Activated naive CD4-positive, alpha-beta T cell (primary cell): ENCODE results near the gene GRXCR2.
"Not testable (repeated sequence)": the region's sequence is repeated elsewhere in the genome, so short reads cannot be mapped to it uniquely, and the experiment has no call there.

Experiments used
- DNase-seq, 4 experiments: peaks; one replicate each; lab custom pipeline; 2025; lab: John Stamatoyannopoulos, UW

GRXCR2 gene

GRCh38 chr5:145887217-145887616, 14.4 kb upstream of the GRXCR2 start:
- no peak for DNase-seq

- DNase-seq = no peak
Measured at GRCh38 chr5:145874765-145875164, 2.0 kb upstream of the GRXCR2 start.

- no peak for DNase-seq
Measured at GRCh38 chr5:145872486-145872885, 328 bp downstream of the GRXCR2 start.

- no peak for DNase-seq
Measured at GRCh38 chr5:145869753-145870152, 3.1 kb downstream of the GRXCR2 start.

- DNase-seq = no peak
Measured at GRCh38 chr5:145867806-145868205, 5.0 kb downstream of the GRXCR2 start.

GRCh38 chr5:145864432-145864831, 8.4 kb downstream of the GRXCR2 start:
- DNase-seq = not testable (repeated sequence)

- no peak for DNase-seq
Measured at GRCh38 chr5:145863003-145863402, 9.8 kb downstream of the GRXCR2 start.

- DNase-seq = no peak
Measured at GRCh38 chr5:145859897-145860296, 12.9 kb downstream of the GRXCR2 start.

GRCh38 chr5:145859453-145859852, 13.4 kb downstream of the GRXCR2 start:
- DNase-seq = no peak

- DNase-seq = no peak
Measured at GRCh38 chr5:145858959-145859358, 13.9 kb downstream of the GRXCR2 start.

- DNase-seq = no peak
Measured at GRCh38 chr5:145856285-145856818, 16.5 kb downstream of the GRXCR2 start.

- DNase-seq = no peak
Measured at GRCh38 chr5:145855763-145856267, 17.0 kb downstream of the GRXCR2 start.

GRCh38 chr5:145854651-145855258, 18.1 kb downstream of the GRXCR2 start:
- DNase-seq = no peak

GRCh38 chr5:145853781-145854376, 18.9 kb downstream of the GRXCR2 start:
- DNase-seq = no peak

- DNase-seq = no peak
Measured at GRCh38 chr5:145852990-145853389, 19.8 kb downstream of the GRXCR2 start.

- DNase-seq = no peak
Measured at GRCh38 chr5:145848854-145849253, 24.0 kb downstream of the GRXCR2 start.

- DNase-seq = no peak
Measured at GRCh38 chr5:145847499-145848497, 25.0 kb downstream of the GRXCR2 start.

- DNase-seq = no peak
Measured at GRCh38 chr5:145846081-145846480, 26.7 kb downstream of the GRXCR2 start.

- DNase-seq = no peak
Measured at GRCh38 chr5:145841299-145841698, 31.5 kb downstream of the GRXCR2 start.

GRCh38 chr5:145840458-145841132, 32.2 kb downstream of the GRXCR2 start:
- no peak for DNase-seq

- DNase-seq = no peak
Measured at GRCh38 chr5:145838276-145838675, 34.5 kb downstream of the GRXCR2 start.

- DNase-seq = not testable (repeated sequence)
Measured at GRCh38 chr5:145836241-145836640, 36.6 kb downstream of the GRXCR2 start.
